CD14-positive monocyte (primary cell): ENCODE results near the gene TPTE2. TPM values are rescaled to one million over a fixed set of nuclear protein-coding genes. Genes with fewer than 3 reads are reported as not detected.
"Not testable (repeated sequence)": the region's sequence is repeated elsewhere in the genome, so short reads cannot be mapped to it uniquely, and the experiment has no call there.

Source experiments
- DNase-seq, 3 donors: peaks; one replicate each; pipeline ENCODE4 v3.0.0-alpha.2; 2011 to 2022
- H2AFZ ChIP-seq: 2 replicates; pipeline ENCODE4 v1.6.0; 2012; ENCODE audit warnings: mild to moderate bottlenecking, low read depth, low read length, inconsistent platforms; ENCODE audit not compliant: insufficient read depth, poor library complexity, severe bottlenecking
- H3K27ac ChIP-seq, 2 donors: 1 replicate in 1 of 2; 2 replicates in 1 of 2; pipeline ENCODE4 v1.5.1; 2012 to 2013; ENCODE audit warnings: low read length in 2 of 2, control low read depth in 1 of 2, inconsistent platforms in 1 of 2, low read depth in 1 of 2, mild to moderate bottlenecking in 1 of 2
- H3K27me3 ChIP-seq, 2 donors: one replicate each; pipeline versions ENCODE4 v1.6.0 to v1.6.1; 2011 to 2013; ENCODE audit warnings: low read length in 2 of 2; ENCODE audit not compliant: control insufficient read depth in 2 of 2, insufficient read depth in 2 of 2
- H3K36me3 ChIP-seq, 2 donors: replicated peaks in 1 of 2; 1 replicate in 1 of 2; 2 replicates in 1 of 2; pipeline versions ENCODE4 v1.5.1 to v1.6.1; 2012 to 2013; ENCODE audit warnings: low read length in 2 of 2, control low read depth in 1 of 2, inconsistent platforms in 1 of 2, mild to moderate bottlenecking in 1 of 2; ENCODE audit not compliant: insufficient read depth in 2 of 2, control insufficient read depth in 1 of 2
- H3K4me1 ChIP-seq, 2 donors: 1 replicate in 1 of 2; 2 replicates in 1 of 2; pipeline versions ENCODE4 v1.5.1 to v1.6.1; 2012 to 2013; ENCODE audit warnings: low read length in 2 of 2, control low read depth in 1 of 2, inconsistent platforms in 1 of 2, mild to moderate bottlenecking in 1 of 2, moderate library complexity in 1 of 2; ENCODE audit not compliant: insufficient read depth in 2 of 2, control insufficient read depth in 1 of 2
- H3K4me2 ChIP-seq: replicated peaks from 2 replicates; pipeline ENCODE3; 2012; ENCODE audit warnings: low read length, moderate library complexity, mild to moderate bottlenecking; ENCODE audit not compliant: poor library complexity, severe bottlenecking; ENCODE audit errors: extremely low read depth
- H3K4me3 ChIP-seq, 3 experiments: fragments of 200-600 bp in 1 of 3; sonication (generic) in 1 of 3; replicated peaks in 1 of 3; 1 replicate in 2 of 3; 2 replicates in 1 of 3; pipeline ENCODE4 v1.5.1; 2011 to 2013; ENCODE audit warnings: low read length in 3 of 3, mild to moderate bottlenecking in 3 of 3, control low read depth in 2 of 3, low read depth in 2 of 3, inconsistent platforms in 1 of 3, moderate library complexity in 1 of 3
- H3K79me2 ChIP-seq: 2 replicates; pipeline ENCODE4 v1.6.0; 2012; ENCODE audit warnings: mild to moderate bottlenecking, control low read depth, inconsistent platforms, low read length, moderate library complexity; ENCODE audit not compliant: insufficient read depth
- H3K9ac ChIP-seq: 2 replicates; pipeline ENCODE4 v1.6.0; 2017; ENCODE audit warnings: low read length, mild to moderate bottlenecking; ENCODE audit not compliant: insufficient read depth, poor library complexity, severe bottlenecking
- H3K9me3 ChIP-seq, 2 donors: replicated peaks in 1 of 2; 1 replicate in 1 of 2; 2 replicates in 1 of 2; pipeline versions ENCODE4 v1.5.1 to v1.6.1; 2012 to 2013; ENCODE audit warnings: low read length in 2 of 2, control low read depth in 1 of 2; ENCODE audit not compliant: control insufficient read depth in 1 of 2, insufficient read depth in 1 of 2
- H4K20me1 ChIP-seq: 2 replicates; pipeline ENCODE4 v1.6.0; 2012; ENCODE audit warnings: mild to moderate bottlenecking, low read length, control low read depth, moderate library complexity; ENCODE audit not compliant: insufficient read depth
- H3K27ac Mint-ChIP-seq, 7 donors: one replicate each; pipeline ENCODE4 v1.8.0; 2020; ENCODE audit warnings: mild to moderate bottlenecking in 7 of 7, mixed read lengths in 7 of 7, moderate library complexity in 6 of 7, inconsistent platforms in 2 of 7
- H3K27me3 Mint-ChIP-seq, 3 donors: one replicate each; pipeline ENCODE4 v1.8.0; 2021 to 2022; ENCODE audit warnings: low read depth in 3 of 3, mild to moderate bottlenecking in 3 of 3, mixed read lengths in 3 of 3, moderate library complexity in 3 of 3, inconsistent platforms in 1 of 3
- H3K36me3 Mint-ChIP-seq, 2 donors: one replicate each; pipeline ENCODE4 v1.8.0; 2020; ENCODE audit warnings: mixed read lengths in 2 of 2, inconsistent platforms in 1 of 2, mild to moderate bottlenecking in 1 of 2
- H3K4me1 Mint-ChIP-seq: one replicate; pipeline ENCODE4 v1.8.0; 2020; ENCODE audit warnings: mild to moderate bottlenecking, mixed read lengths
- H3K4me3 Mint-ChIP-seq, 2 donors: one replicate each; pipeline ENCODE4 v1.8.0; 2020; ENCODE audit warnings: mild to moderate bottlenecking in 2 of 2, mixed read lengths in 2 of 2, moderate library complexity in 1 of 2
- H3K9me3 Mint-ChIP-seq, 7 donors: one replicate each; pipeline ENCODE4 v1.8.0; 2020 to 2022; ENCODE audit warnings: mixed read lengths in 7 of 7, mild to moderate bottlenecking in 6 of 7, moderate library complexity in 6 of 7, inconsistent platforms in 2 of 7
- WGBS: methylation state at CpG from one replicate; pipeline ENCODE4 v1.1.5; 2013; ENCODE audit warnings: missing lambda C conversion rate; ENCODE audit not compliant: insufficient coverage; 5-methylcytosine and 5-hydroxymethylcytosine counted together
- intact Hi-C, 2 donors: fragments of 100-400 bp; cut with micrococcal nuclease; formaldehyde crosslinking; loops; one replicate each; pipeline versions ENCODE4 v1.15.0 to v1.15.1; 2023
- polyA plus RNA-seq, 3 donors: library from polyadenylated mRNA; depleted of rRNA in 1 of 3; unstranded in 2 of 3; stranded (reverse) in 1 of 3; fragments of 300-500 nt in 2 of 3; fragments of >200 nt in 1 of 3; fragmentation: Illumina TruSeq in 2 of 3; gene quantifications; 1 replicate in 2 of 3; 2 replicates in 1 of 3; pipeline ENCODE4 v1.2.3, GENCODE V29; 2012 to 2021
- TF ChIP-seq, protein P1 (sequence below): fragments of 200-600 bp; IDR thresholded peaks from one replicate; pipeline ENCODE4 v1.8.0; 2022; ENCODE audit warnings: antibody characterized with exemption, mild to moderate bottlenecking

TPTE2 gene
- polyA plus RNA-seq, 3 donors: not detected

DNA sequence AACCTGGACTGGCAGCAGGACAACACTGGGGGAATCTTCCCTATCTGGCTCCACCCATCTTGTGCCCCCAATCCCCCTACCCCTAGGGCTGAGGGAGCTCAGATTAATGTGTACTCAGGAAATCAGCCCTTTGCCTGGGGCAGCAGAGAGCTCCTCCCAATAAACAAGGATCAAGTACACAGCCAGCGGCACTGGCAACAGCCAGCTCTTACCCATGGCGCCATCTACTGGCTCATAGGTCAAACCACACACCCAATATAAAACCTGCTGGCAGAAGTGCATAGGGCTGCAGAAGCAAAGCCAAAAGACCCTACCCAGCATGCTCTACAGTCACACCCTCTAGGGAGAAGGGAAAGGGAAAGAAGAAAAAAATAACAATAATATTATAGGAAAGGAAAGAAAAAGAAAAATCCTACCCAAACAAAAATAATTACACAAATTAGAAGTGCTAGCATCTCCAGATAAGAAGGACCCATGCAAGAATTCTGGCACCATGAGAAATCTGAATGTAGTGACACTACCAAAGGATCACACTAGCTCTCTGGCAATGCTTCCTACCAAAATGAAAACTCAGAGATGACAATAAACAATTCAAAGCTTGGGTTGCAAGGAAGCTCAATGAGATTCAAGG lies 122.2 kb downstream of the TPTE2 start:
- not testable (repeated sequence) for H3K36me3 Mint-ChIP-seq
- WGBS: no CpG with 5 or more reads among the region's 2 CpGs

DNA sequence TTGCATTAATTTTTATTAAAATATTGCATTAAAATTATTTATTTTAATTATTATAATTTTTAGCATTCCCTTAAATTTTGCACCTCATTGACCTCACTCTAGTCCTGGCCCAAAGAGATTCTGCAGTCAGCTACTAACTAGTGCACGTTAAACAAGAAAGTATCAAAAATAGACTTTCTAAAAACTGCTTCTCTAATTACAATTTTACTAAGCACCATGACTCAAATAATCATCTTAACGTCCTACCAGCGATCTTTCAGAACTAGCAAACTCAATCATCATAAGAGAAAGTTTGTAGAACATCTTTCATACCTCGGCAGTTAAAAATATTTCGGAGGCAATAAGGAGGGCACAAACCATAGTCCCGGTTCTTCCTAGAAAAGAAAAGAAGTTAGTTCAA lies 123.6 kb downstream of the TPTE2 start:
- 100% methylated on average over 1 of the region's 6 CpGs for WGBS
- H3K36me3 Mint-ChIP-seq, H3K36me3 ChIP-seq, H3K9me3 ChIP-seq, intact Hi-C loops, H3K27me3 ChIP-seq, H4K20me1 ChIP-seq, H3K27ac ChIP-seq, H2AFZ ChIP-seq, H3K79me2 ChIP-seq, H3K4me3 ChIP-seq, H3K4me3 Mint-ChIP-seq, H3K9ac ChIP-seq, H3K4me2 ChIP-seq, H3K4me1 Mint-ChIP-seq, H3K27me3 Mint-ChIP-seq, H3K9me3 Mint-ChIP-seq, H3K27ac Mint-ChIP-seq, H3K4me1 ChIP-seq, DNase-seq: not testable (repeated sequence)

More for the DNA sequence above, 122.2 kb downstream of the TPTE2 start:
- H3K4me1 ChIP-seq, H3K4me1 Mint-ChIP-seq, H3K36me3 ChIP-seq, H3K27ac Mint-ChIP-seq, H3K9me3 ChIP-seq, H3K79me2 ChIP-seq, H3K27me3 ChIP-seq, H2AFZ ChIP-seq, H3K9me3 Mint-ChIP-seq, DNase-seq, H3K27me3 Mint-ChIP-seq, H3K27ac ChIP-seq, H3K4me2 ChIP-seq, H4K20me1 ChIP-seq, H3K9ac ChIP-seq, intact Hi-C loops, H3K4me3 ChIP-seq, H3K4me3 Mint-ChIP-seq: not testable (repeated sequence)
- TF ChIP-seq, protein P1, sequence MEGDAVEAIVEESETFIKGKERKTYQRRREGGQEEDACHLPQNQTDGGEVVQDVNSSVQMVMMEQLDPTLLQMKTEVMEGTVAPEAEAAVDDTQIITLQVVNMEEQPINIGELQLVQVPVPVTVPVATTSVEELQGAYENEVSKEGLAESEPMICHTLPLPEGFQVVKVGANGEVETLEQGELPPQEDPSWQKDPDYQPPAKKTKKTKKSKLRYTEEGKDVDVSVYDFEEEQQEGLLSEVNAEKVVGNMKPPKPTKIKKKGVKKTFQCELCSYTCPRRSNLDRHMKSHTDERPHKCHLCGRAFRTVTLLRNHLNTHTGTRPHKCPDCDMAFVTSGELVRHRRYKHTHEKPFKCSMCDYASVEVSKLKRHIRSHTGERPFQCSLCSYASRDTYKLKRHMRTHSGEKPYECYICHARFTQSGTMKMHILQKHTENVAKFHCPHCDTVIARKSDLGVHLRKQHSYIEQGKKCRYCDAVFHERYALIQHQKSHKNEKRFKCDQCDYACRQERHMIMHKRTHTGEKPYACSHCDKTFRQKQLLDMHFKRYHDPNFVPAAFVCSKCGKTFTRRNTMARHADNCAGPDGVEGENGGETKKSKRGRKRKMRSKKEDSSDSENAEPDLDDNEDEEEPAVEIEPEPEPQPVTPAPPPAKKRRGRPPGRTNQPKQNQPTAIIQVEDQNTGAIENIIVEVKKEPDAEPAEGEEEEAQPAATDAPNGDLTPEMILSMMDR: peak; percentile 28

DNA sequence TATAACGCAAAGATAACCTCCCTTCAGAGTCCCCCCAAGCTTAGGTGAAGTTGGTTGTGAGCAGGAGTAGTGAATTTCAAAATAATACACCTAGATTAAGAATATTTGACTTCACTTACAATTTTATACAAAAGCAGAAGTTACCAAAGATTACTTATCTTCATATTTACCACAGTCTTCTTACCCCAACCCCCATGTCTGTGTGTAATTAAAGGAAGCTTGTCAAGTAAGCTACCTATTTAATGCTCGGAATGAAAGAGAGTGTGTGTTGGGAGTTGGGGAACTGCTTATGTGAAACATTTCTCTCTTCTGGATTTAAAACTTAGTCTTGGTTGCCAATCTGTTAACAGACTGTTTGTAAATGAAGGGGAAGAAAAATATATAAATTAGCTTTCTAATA lies 139.1 kb downstream of the TPTE2 start:
- H3K27ac Mint-ChIP-seq, H3K9ac ChIP-seq, H3K4me3 Mint-ChIP-seq, H3K4me1 Mint-ChIP-seq, H3K9me3 ChIP-seq, H2AFZ ChIP-seq, H3K27me3 ChIP-seq, H3K79me2 ChIP-seq, H3K27ac ChIP-seq, H3K36me3 ChIP-seq, DNase-seq, H3K4me2 ChIP-seq, H3K4me1 ChIP-seq, H3K4me3 ChIP-seq, H4K20me1 ChIP-seq, intact Hi-C loops, H3K36me3 Mint-ChIP-seq, H3K9me3 Mint-ChIP-seq, H3K27me3 Mint-ChIP-seq: not testable (repeated sequence)
- no CpG with 5 or more reads among the region's 2 CpGs for WGBS

DNA sequence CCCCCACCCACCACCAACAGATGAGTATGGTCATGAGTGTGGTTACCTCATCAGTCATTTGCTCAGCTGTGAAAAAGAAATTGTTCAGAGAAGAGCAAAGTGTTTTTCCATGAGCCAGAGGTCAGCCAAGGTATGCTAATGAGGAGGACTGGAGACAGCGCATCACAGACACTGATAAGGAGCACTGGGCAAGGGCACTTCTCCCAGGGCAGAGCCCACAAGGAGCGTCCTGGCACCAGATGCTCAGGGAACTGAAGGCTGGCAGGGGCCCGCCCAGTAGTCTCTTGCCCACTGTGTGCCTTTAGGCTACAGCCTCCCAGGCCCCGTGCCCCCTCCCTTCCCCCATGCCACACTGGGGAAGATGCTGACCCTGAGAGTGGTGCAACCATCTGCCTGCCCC lies 148.8 kb downstream of the TPTE2 start:
- H3K36me3 ChIP-seq, H3K27me3 ChIP-seq, H3K4me3 ChIP-seq, H3K4me1 ChIP-seq, H3K4me3 Mint-ChIP-seq, H3K36me3 Mint-ChIP-seq, H3K27ac Mint-ChIP-seq, H2AFZ ChIP-seq, H3K79me2 ChIP-seq, DNase-seq, H3K27ac ChIP-seq, H4K20me1 ChIP-seq, intact Hi-C loops, H3K9ac ChIP-seq, H3K4me1 Mint-ChIP-seq, H3K4me2 ChIP-seq, H3K27me3 Mint-ChIP-seq: not testable (repeated sequence)
- 80% methylated on average over 2 of the region's 4 CpGs for WGBS
- peaks cover 0 to 40% of the 10 kb centered on the region in 2 donors for H3K9me3 ChIP-seq
- peaks cover 4 to 54% (median 45%) of the 10 kb centered on the region in 7 donors for H3K9me3 Mint-ChIP-seq
